Stimulated activated CD4-positive, alpha-beta T cell treated with anti-CD3 and anti-CD28 coated beads, Interleukin-1b, Interleukin-23, amount 100 ng/mL, for 4 hours (primary cell): ENCODE results near the gene APBB3.

ENCODE experiments used
- DNase-seq, 2 donors: peaks; one replicate each; pipeline ENCODE4 v3.0.0-alpha.2; 2020; ENCODE audit warnings: low read depth in 2 of 2

The APBB3 gene

DNA sequence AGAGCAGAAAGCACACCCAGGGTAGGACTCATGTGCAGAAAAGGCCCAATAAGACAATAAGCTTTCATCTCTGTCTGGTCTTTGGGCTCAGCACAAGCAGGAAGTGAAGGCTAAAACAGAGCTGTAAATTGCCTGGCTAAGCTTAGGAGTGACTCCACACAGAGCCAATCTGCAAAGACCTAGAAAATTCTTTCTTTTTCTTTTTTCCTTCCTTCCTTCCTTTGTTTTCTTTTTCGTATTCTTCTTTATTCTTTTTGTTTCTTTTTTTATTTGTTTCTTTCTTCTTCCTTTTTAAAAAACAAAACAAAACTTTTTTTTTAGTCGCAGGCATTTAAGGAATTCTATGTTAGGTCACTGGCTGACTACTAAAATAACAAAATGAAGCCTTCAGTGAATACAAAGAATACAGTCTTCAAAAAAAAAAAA, 12.4 kb upstream of the APBB3 start:
- DNase-seq: no peak

GRCh38 chr5:140575309-140575708, 10.9 kb upstream of the APBB3 start:
- DNase-seq: no peak

- no peak for DNase-seq
Measured at GRCh38 chr5:140574165-140574564, 9.8 kb upstream of the APBB3 start.

DNA sequence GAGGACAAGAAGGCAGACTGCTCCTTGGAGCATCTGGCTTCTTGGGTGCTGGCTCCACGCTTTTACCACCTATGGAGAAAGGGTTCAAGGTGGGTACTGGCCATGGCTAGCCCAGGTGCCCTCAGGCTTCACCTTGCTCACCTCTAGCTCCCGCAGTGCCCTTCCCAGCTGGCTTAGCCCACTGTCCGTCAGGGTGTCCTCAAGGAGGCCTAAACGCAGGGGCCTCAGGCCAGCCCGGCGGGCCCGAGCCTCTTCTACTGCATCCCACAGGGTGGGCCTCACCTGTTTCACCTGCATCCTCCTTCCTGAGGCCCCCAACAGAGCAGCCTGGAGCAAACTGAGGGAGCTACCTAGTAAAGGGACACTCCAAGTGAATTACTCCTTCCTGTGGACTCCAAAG, 9.3 kb upstream of the APBB3 start:
- DNase-seq: no peak

DNA sequence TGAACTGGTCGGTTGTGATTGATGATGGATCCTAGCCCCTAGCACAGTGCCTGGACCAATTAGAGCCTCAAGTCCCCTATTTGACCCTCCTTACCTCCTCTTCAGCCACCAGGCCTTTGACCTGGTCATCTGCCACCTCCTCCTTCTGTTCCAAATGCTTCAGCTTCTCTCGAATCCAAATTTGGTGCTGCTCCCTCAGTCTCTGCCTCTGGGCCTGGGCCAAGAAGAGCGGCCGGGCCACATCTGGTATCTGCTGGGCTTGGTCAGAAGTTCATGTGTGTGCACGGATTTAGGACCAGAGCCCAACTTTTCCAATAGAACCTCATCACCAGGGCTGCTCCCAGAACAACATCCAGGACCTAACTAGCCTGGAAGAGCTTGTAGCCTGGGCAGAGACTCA, 6.7 kb upstream of the APBB3 start:
- DNase-seq: no peak

DNA sequence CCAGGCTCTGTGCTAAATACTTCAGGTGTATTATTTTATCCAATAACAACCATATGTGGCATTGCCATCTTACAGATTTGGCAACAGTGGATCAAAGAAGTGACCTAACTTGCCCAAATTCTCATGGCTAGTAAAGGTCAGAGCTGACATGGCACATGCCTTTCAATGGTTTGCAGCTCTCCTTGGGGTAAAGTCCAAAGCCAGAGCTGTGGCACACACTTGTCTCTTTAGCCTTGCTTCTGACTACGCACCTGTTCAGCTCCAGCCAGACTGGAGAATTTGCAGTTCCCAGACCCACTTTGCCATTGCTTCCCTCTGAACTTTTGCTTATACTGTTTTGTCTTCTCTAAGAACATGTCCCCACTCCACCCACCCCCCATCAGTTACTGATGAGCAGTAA, 6.1 kb upstream of the APBB3 start:
- no peak for DNase-seq

DNA sequence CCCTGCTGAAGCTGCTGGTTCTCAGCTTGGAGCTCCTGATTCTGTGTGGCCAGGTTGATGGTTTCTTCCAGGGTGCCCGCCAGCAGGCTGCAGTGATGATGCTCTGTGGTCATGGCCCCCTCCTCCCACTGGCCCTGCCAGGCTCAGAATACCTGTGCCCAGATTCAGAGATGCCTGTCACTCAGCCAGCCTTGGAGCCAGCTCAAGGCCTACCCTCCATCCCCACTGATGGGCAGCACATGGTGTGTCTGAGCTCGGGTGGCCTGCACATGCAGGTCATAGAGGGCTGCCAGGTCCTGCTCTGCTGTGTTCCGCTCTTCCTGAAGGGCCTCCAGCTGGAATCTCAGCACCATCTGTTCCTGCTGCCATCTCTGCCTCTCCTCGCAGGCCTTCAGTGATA, 5.7 kb upstream of the APBB3 start:
- no peak for DNase-seq

DNA sequence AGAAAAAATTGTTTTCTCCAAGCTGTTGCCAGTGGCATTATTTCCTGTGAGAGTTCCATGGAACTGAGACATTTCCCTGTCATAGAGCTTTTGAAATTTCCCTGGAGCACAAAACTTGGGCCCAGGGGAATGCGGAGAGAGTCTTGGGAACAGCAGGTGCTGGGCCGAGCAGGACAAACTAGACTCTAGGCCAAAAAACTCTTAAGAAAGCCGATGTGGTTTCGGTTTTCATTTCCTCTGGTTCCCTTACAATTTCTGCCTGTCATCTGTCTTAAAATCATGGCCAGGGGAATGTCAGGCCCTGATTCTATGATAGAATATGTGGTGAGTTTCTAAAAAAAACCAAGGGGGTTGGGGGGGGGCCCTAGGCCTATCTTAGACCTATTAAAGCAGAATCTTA, 4.8 kb upstream of the APBB3 start:
- DNase-seq: no peak

DNA sequence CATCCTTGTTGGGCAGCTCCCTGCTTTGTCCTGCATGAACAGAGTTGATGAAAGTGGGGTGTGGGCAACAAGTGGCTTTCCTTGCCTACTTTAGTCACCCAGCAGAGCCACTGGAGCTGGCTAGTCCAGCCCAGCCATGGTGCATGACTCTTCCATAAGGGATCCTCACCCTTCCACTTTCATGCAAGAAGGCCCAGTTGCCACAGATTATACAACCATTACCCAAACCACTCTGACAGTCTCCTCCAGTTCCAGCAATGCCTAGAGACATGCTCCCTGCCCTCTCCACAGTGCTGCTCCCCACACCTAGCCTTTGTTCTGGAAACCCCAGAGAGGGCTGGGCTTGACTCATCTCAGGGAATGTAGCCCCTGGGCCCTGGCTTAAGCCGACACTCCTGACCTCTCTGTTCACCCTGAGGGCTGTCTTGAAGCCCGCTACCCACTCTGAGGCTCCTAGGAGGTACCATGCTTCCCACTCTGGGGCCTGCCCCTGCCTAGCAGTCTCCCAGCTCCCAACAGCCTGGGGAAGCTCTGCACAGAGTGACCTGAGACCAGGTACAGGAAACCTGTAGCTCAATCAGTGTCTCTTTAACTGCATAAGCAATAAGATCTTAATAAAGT, 4.2 kb upstream of the APBB3 start:
- no peak for DNase-seq

DNA sequence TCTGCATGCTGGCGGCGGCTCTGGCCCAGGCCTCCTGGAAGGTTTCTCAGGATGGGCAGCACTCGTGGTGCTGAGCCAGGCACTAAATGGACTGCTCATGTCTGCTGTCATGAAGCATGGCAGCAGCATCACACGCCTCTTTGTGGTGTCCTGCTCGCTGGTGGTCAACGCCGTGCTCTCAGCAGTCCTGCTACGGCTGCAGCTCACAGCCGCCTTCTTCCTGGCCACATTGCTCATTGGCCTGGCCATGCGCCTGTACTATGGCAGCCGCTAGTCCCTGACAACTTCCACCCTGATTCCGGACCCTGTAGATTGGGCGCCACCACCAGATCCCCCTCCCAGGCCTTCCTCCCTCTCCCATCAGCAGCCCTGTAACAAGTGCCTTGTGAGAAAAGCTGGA, 3.5 kb upstream of the APBB3 start:
- DNase-seq: no peak

DNA sequence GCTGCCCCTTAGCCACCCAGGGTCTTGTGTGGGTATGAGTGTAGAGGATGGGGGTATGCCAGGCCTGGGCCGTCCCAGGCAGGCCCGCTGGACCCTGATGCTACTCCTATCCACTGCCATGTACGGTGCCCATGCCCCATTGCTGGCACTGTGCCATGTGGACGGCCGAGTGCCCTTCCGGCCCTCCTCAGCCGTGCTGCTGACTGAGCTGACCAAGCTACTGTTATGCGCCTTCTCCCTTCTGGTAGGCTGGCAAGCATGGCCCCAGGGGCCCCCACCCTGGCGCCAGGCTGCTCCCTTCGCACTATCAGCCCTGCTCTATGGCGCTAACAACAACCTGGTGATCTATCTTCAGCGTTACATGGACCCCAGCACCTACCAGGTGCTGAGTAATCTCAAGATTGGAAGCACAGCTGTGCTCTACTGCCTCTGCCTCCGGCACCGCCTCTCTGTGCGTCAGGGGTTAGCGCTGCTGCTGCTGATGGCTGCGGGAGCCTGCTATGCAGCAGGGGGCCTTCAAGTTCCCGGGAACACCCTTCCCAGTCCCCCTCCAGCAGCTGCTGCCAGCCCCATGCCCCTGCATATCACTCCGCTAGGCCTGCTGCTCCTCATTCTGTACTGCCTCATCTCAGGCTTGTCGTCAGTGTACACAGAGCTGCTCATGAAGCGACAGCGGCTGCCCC, 2.9 kb upstream of the APBB3 start:
- no peak for DNase-seq

DNA sequence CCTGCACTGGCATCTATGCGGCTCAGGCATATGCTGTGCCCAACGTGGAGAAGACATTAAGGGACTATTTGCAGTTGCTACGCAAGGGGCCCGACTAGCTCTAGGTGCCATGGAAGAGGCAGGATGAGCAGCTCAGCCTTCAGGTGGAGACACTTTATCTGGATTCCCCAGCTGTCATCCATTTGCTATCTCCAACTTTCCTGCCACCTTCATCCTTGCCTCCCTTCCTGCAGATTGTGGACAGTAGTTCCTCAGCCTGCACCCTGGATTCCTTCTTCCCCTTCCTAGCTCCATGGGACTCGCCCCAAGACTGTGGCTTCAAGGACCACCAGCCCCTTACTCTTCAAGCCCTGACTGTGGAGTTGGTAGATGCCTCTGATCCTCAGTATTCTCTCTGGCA, 2.3 kb upstream of the APBB3 start:
- DNase-seq: no peak

DNA sequence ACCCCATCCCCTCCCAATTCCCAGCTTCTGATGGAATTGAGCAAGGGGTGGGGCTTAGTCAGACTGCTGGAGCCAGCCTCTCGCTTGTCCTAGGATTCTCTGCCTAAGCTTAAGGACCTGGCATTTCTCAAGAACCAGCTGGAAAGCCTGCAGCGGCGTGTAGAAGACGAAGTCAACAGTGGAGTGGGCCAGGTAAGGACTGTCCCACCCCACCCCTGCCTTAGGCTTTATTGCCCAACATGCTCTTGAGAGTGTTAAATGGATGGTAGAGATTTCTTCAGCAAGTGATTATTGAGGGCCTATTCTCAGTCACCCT, 1.3 kb upstream of the APBB3 start:
- no peak for DNase-seq

GRCh38 chr5:140565024-140565779, 804 bp upstream of the APBB3 start:
- DNase-seq: no peak

- DNase-seq: no peak
Measured at GRCh38 chr5:140563596-140563995, 802 bp downstream of the APBB3 start.

- no peak for DNase-seq
Measured at GRCh38 chr5:140561753-140562523, 2.5 kb downstream of the APBB3 start.

- DNase-seq: no peak
Measured at GRCh38 chr5:140560227-140560626, 4.2 kb downstream of the APBB3 start.

GRCh38 chr5:140558542-140558941, 5.9 kb downstream of the APBB3 start:
- no peak for DNase-seq

DNA sequence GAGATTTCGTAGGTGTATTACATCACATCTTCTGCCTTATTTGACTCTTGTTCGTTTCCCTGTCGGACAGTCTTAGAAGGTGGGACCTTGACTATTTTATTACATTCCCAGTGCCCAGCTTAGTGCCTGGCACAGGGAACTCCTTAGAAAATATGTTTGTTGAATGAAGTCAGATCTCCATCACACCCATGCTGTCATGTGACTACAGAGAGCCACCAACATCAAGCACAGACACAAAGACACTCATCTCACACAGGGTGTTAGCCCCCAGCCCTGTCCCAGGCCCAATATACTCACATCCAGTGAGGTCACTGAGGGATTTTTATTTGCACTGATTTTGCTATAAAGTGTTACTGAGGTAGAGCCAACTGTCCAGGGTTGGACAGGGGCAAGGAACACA, 6.4 kb downstream of the APBB3 start:
- no peak for DNase-seq

- peak; percentile 63 to 80 for DNase-seq
Measured at GRCh38 chr5:140557136-140557805, 7.1 kb downstream of the APBB3 start, which contains the start of gene SRA1. Gene SRA1 (minus strand): TSS chr5:140557473. CDS start chr5:140557452, 21 bp downstream.

- no peak for DNase-seq
Measured at GRCh38 chr5:140556438-140556837, 8.0 kb downstream of the APBB3 start.
